SK-N-SH treated with all-trans-retinoic acid at 6 μM for 48 hours (cell line): Measurements from ENCODE around the gene FBXW2.

Source experiments
- ESRRG ChIP-seq: fragments of 250-450 bp; sonication (Bioruptor Pico); IDR thresholded peaks from 2 replicates; pipeline ENCODE4 v1.6.1; 2021; ENCODE audit warnings: mild to moderate bottlenecking
- GLIS3 ChIP-seq: fragments of 250-450 bp; sonication (Bioruptor Pico); IDR thresholded peaks from 2 replicates; pipeline ENCODE4 v1.5.0; 2020; ENCODE audit warnings: mild to moderate bottlenecking, moderate library complexity
- ISL1 ChIP-seq: fragments of 250-450 bp; sonication (Bioruptor Pico); IDR thresholded peaks from 2 replicates; pipeline ENCODE4 v2.1.2; 2022; ENCODE audit warnings: mild to moderate bottlenecking, moderate library complexity
- OSR1 ChIP-seq: fragments of 250-450 bp; sonication (Bioruptor Pico); IDR thresholded peaks from 2 replicates; pipeline ENCODE4 v1.8.0; 2022; ENCODE audit warnings: moderate library complexity, mild to moderate bottlenecking, inconsistent platforms
- RARB ChIP-seq: fragments of 250-450 bp; sonication (Bioruptor Pico); IDR thresholded peaks from 2 replicates; pipeline ENCODE4 v1.8.0; 2021; ENCODE audit warnings: mild to moderate bottlenecking, moderate library complexity
- ZC3H10 ChIP-seq: fragments of 250-450 bp; sonication (Bioruptor Pico); IDR thresholded peaks from 2 replicates; pipeline ENCODE4 v1.5.1; 2021; ENCODE audit warnings: mild to moderate bottlenecking, moderate library complexity
- ZFP3 ChIP-seq: fragments of 250-450 bp; sonication (Bioruptor Pico); IDR thresholded peaks from 2 replicates; pipeline ENCODE4 v1.5.0; 2020; ENCODE audit warnings: mild to moderate bottlenecking, moderate library complexity
- ZFP30 ChIP-seq: fragments of 450-650 bp; formaldehyde crosslinking; IDR thresholded peaks from 2 replicates; pipeline ENCODE4 v1.5.0; 2022; ENCODE audit warnings: mild to moderate bottlenecking, moderate library complexity
- ZNF565 ChIP-seq: fragments of 450-650 bp; formaldehyde crosslinking; conservative IDR thresholded peaks from 2 replicates; pipeline ENCODE4 v1.5.0; 2020; ENCODE audit warnings: low read depth, mild to moderate bottlenecking, moderate library complexity
- ZNF70 ChIP-seq: fragments of 450-650 bp; formaldehyde crosslinking; IDR thresholded peaks from 2 replicates; pipeline ENCODE4 v1.5.0; 2020; ENCODE audit warnings: mild to moderate bottlenecking, moderate library complexity
- TF ChIP-seq, protein P1 (sequence below): fragments of 250-450 bp; sonication (Bioruptor Pico); IDR thresholded peaks from 2 replicates; pipeline ENCODE4 v1.5.1; 2020; ENCODE audit warnings: low read depth, mild to moderate bottlenecking, moderate library complexity
- TF ChIP-seq, protein P2 (sequence below): fragments of 250-450 bp; sonication (Bioruptor Pico); IDR thresholded peaks from 2 replicates; pipeline ENCODE4 v1.5.0; 2020; ENCODE audit warnings: mild to moderate bottlenecking, moderate library complexity
- TF ChIP-seq, protein P3 (sequence below): fragments of 250-450 bp; sonication (Bioruptor Pico); IDR thresholded peaks from 2 replicates; pipeline ENCODE4 v1.8.0; 2020; ENCODE audit warnings: mild to moderate bottlenecking, moderate library complexity, borderline replicate concordance

DNA sequence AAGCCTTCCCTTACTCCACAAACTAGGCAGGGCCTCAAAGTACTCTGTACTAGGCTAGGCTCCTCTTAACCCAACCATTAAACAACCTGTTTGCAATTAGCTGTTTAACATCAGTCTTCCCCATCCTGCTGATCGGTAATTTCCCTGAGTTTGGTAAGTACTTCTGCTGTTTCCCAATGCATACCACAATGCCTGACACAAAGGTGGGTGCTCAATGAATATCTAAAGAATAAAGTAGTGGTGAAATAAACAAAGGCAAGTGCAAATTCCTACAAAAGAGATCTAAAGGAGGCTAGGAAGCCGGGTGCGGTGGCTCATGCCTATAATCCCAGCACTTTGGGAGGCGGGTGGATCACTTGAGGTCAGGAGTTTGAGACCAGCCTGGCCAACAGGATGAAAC lies 25.0 kb downstream of the FBXW2 start:
- TF ChIP-seq ZFP30 = no peak
- no peak for TF ChIP-seq OSR1 (CRISPR knock-in tag)
- no peak for TF ChIP-seq ZNF565 (CRISPR knock-in tag)
- no peak for TF ChIP-seq ZNF70 (CRISPR knock-in tag)
- TF ChIP-seq, protein P1, sequence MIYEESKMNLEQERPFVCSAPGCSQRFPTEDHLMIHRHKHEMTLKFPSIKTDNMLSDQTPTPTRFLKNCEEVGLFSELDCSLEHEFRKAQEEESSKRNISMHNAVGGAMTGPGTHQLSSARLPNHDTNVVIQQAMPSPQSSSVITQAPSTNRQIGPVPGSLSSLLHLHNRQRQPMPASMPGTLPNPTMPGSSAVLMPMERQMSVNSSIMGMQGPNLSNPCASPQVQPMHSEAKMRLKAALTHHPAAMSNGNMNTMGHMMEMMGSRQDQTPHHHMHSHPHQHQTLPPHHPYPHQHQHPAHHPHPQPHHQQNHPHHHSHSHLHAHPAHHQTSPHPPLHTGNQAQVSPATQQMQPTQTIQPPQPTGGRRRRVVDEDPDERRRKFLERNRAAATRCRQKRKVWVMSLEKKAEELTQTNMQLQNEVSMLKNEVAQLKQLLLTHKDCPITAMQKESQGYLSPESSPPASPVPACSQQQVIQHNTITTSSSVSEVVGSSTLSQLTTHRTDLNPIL (CRISPR knock-in tag) = no peak
- no peak for TF ChIP-seq ZC3H10 (CRISPR knock-in tag)
- TF ChIP-seq GLIS3 = no peak
- TF ChIP-seq, protein P2, sequence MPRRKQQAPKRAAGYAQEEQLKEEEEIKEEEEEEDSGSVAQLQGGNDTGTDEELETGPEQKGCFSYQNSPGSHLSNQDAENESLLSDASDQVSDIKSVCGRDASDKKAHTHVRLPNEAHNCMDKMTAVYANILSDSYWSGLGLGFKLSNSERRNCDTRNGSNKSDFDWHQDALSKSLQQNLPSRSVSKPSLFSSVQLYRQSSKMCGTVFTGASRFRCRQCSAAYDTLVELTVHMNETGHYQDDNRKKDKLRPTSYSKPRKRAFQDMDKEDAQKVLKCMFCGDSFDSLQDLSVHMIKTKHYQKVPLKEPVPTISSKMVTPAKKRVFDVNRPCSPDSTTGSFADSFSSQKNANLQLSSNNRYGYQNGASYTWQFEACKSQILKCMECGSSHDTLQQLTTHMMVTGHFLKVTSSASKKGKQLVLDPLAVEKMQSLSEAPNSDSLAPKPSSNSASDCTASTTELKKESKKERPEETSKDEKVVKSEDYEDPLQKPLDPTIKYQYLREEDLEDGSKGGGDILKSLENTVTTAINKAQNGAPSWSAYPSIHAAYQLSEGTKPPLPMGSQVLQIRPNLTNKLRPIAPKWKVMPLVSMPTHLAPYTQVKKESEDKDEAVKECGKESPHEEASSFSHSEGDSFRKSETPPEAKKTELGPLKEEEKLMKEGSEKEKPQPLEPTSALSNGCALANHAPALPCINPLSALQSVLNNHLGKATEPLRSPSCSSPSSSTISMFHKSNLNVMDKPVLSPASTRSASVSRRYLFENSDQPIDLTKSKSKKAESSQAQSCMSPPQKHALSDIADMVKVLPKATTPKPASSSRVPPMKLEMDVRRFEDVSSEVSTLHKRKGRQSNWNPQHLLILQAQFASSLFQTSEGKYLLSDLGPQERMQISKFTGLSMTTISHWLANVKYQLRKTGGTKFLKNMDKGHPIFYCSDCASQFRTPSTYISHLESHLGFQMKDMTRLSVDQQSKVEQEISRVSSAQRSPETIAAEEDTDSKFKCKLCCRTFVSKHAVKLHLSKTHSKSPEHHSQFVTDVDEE = no peak
- no peak for TF ChIP-seq ZFP3 (CRISPR knock-in tag)
- no peak for TF ChIP-seq ESRRG (CRISPR knock-in tag)
- no peak for TF ChIP-seq RARB (CRISPR knock-in tag)
- TF ChIP-seq, protein P3, sequence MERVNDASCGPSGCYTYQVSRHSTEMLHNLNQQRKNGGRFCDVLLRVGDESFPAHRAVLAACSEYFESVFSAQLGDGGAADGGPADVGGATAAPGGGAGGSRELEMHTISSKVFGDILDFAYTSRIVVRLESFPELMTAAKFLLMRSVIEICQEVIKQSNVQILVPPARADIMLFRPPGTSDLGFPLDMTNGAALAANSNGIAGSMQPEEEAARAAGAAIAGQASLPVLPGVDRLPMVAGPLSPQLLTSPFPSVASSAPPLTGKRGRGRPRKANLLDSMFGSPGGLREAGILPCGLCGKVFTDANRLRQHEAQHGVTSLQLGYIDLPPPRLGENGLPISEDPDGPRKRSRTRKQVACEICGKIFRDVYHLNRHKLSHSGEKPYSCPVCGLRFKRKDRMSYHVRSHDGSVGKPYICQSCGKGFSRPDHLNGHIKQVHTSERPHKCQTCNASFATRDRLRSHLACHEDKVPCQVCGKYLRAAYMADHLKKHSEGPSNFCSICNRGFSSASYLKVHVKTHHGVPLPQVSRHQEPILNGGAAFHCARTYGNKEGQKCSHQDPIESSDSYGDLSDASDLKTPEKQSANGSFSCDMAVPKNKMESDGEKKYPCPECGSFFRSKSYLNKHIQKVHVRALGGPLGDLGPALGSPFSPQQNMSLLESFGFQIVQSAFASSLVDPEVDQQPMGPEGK (CRISPR knock-in tag) = no peak
- TF ChIP-seq ISL1 = no peak
